Suprapubic skin (tissue), 3 donors: Measurements from ENCODE around the gene UBE2L3.
"Not testable (repeated sequence)": the region's sequence is repeated elsewhere in the genome, so short reads cannot be mapped to it uniquely, and the experiment has no call there.

Source experiments
- CTCF ChIP-seq, 2 donors: fragments of 200-600 bp in 1 of 2; fragments of 450-650 bp in 1 of 2; sonication (generic) in 1 of 2; IDR thresholded peaks; one replicate each; pipeline ENCODE4 v1.5.1; 2016 to 2019; ENCODE audit warnings: antibody characterized with exemption in 2 of 2, mild to moderate bottlenecking in 1 of 2, moderate library complexity in 1 of 2
- POLR2A ChIP-seq, 2 donors: fragments of 450-650 bp; IDR thresholded peaks; one replicate each; pipeline ENCODE4 v1.6.1; 2017; ENCODE audit warnings: antibody characterized with exemption in 2 of 2, mild to moderate bottlenecking in 2 of 2, moderate library complexity in 2 of 2

GRCh38 chr22:21569076-21569427 is 1.5 kb downstream of the UBE2L3 start:
- TF ChIP-seq CTCF, POLR2A (IDR thresholded peaks at IDR 0.05): not testable (repeated sequence)
